Measurements from ENCODE around the gene MYO18B. TPM values are rescaled to one million over a fixed set of nuclear protein-coding genes. Genes with fewer than 3 reads are reported as not detected.

The MYO18B gene
- total and polyA plus RNA-seq, 2 of the 8 experiments (the other 6 are each of a cell fraction or from before 2014, with no cell fraction given), result 0.62 to 0.78 TPM

DNA sequence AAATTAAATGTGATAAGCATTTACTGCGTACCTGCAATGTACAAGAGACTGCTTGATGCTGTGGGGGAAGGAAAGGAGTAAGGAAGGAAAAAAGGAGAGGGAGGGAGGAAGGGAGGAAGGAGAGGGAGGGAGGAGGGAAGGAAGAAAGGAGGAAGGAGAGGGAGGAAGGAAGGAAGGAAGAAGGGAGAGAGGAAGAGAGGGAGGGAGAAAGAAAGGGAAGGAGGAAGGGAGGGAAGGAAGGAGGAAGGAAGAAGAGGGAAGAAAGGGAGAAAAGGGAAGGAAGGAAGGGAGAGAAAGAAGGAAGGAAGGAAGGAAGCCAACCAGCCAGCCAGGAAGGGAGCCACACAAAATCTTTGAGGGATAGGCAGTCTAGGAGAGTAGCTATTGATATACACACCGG lies 44.0 kb upstream of the MYO18B start:
- Histone ChIP-seq H3K14ac (ENCODE audit: insufficient read length) (no peak overlapping the region), H3K4me3 (ENCODE audit: extremely low read depth in 1 of 4, insufficient read depth in 2 of 4, low read depth in 3 of 4, low read length in 4 of 4) (no peak overlapping the region), H3K9me3 (ENCODE audit: insufficient read depth in 2 of 2, low read depth in 1 of 2, low read length in 1 of 2) (no peaks in the 10 kb centered on the region), H3K4ac (replicated peaks; ENCODE audit: insufficient read length, low read depth, low read length) (no peak overlapping the region), H3K4me2 (ENCODE audit: insufficient read depth in 1 of 2, low read depth in 2 of 2, low read length in 2 of 2) (no peak overlapping the region), H3K36me3 (ENCODE audit: control insufficient read depth in 2 of 4, insufficient read depth in 4 of 4, low read length in 3 of 4) (peaks cover 0 to 3% (median 1%) of the 10 kb centered on the region in 4 experiments; a peak in 2 of 8 replicates), H2BK120ac (replicated peaks; ENCODE audit: low read depth, low read length) (no peak overlapping the region), H4K91ac (replicated peaks; ENCODE audit: insufficient read length, low read length) (no peak overlapping the region), H2BK5ac (ENCODE audit: low read depth, low read length) (no peak overlapping the region), H2BK20ac (ENCODE audit: low read length) (no peak overlapping the region), H2BK12ac (ENCODE audit: low read depth, low read length) (no peak overlapping the region), H3K18ac (ENCODE audit: extremely low read depth, low read length) (no peak overlapping the region), H3K27me3 (replicated peaks in 1 of 4; ENCODE audit: control insufficient read depth in 3 of 4, extremely low read depth in 1 of 4, insufficient read depth in 3 of 4, low read length in 3 of 4) (no peaks in the 10 kb centered on the region), H4K5ac (ENCODE audit: insufficient read length, low read depth, low read length) (no peak overlapping the region), H3K23me2 (ENCODE audit: low read depth, low read length) (no peaks in the 10 kb centered on the region; the same call in 1 of the 2 replicates), H3K9ac (replicated peaks in 1 of 4; ENCODE audit: extremely low read depth in 1 of 4, low read depth in 3 of 4, low read length in 3 of 4) (no peak overlapping the region), H3K79me1 (ENCODE audit: low read depth, low read length) (no peaks in the 10 kb centered on the region), H3K4me1 (replicated peaks in 1 of 4; ENCODE audit: control insufficient read depth in 3 of 4, insufficient read depth in 4 of 4, low read length in 3 of 4) (no peaks in the 10 kb centered on the region; a peak in 1 of 7 replicates), H2AK5ac (ENCODE audit: low read depth, low read length) (no peak overlapping the region), H2AFZ (ENCODE audit: low read length) (no peak overlapping the region), H3K23ac (ENCODE audit: insufficient read length) (no peak overlapping the region), H2BK15ac (ENCODE audit: low read length) (no peak overlapping the region), H4K20me1 (replicated peaks in 1 of 2; ENCODE audit: control insufficient read depth in 1 of 2, insufficient read depth in 2 of 2, low read length in 2 of 2) (peaks cover 0 to 1% of the 10 kb centered on the region in 2 experiments), H3K79me2 (ENCODE audit: control insufficient read depth in 1 of 2, insufficient read depth in 2 of 2, low read length in 2 of 2) (no peaks in the 10 kb centered on the region), H3K56ac (replicated peaks; ENCODE audit: insufficient read length, low read depth, low read length) (no peak overlapping the region), H3K27ac (ENCODE audit: low read depth, low read length) (no peak overlapping the region), H4K8ac (ENCODE audit: extremely low read depth, insufficient read depth, low read length) (no peak overlapping the region)
- POLR2A ChIA-PET (ENCODE audit: partially characterized antibody), result interaction anchor here (0.5 kb wide), 1 partner anchor 9 kb away, joined by 3 read pairs; no protein-coding TSS in a partner anchor
- 94% methylated on average over 2 of the region's 2 CpGs; no CpG with 5 or more reads in 1 of the 2 experiments for WGBS, 2 experiments (ENCODE audit: extremely low coverage in 1 of 2, insufficient coverage in 1 of 2, insufficient read length in 1 of 2, insufficient replicate concordance in 2 of 2, low coverage in 1 of 2, low lambda C conversion rate in 2 of 2, missing lambda C conversion rate in 1 of 2)
- FAIRE-seq (no peak), DNase-seq (ENCODE audit: low read depth in 1 of 2, low spot score in 2 of 2) (no peak)
- CTCF ChIA-PET (ENCODE audit: partially characterized antibody), result interaction anchor here (0.6 to 2.1 kb wide), 4 partner anchors 9 to 461 kb away, joined by 3 to 7 read pairs (median 4); no protein-coding TSS in a partner anchor
- TF ChIP-seq CHD2 (IDR thresholded peaks at IDR 0.05; ENCODE audit: low read length) (no peak), MAFK (IDR thresholded peaks at IDR 0.05; ENCODE audit: low read depth, low read length) (no peak), TBP (IDR thresholded peaks at IDR 0.05; ENCODE audit: low read depth, low read length) (no peak), FOSL1 (IDR thresholded peaks at IDR 0.05; ENCODE audit: insufficient read depth, low read depth, low read length) (no peak), SP4 (IDR thresholded peaks at IDR 0.05; ENCODE audit: low read length) (no peak), BRCA1 (IDR thresholded peaks at IDR 0.05; ENCODE audit: low read depth, low read length) (no peak)
